SK-N-MC (cell line): Measurements from ENCODE around the gene KANSL1.

ENCODE experiments used
- EZH2 ChIP-seq: fragments of 200-600 bp; sonication (generic); IDR thresholded peaks from one replicate; pipeline ENCODE4 v1.6.1; 2017; ENCODE audit warnings: antibody characterized with exemption
- FOXP2 ChIP-seq: optimal IDR thresholded peaks from 2 replicates; pipeline ENCODE3; 2011; ENCODE audit warnings: mild to moderate bottlenecking, moderate library complexity; ENCODE audit not compliant: insufficient read depth; ENCODE audit errors: extremely low read length, control extremely low read depth
- POLR2AphosphoS5 ChIP-seq: IDR thresholded peaks from 2 replicates; pipeline ENCODE4 v1.6.1; 2012; ENCODE audit warnings: mild to moderate bottlenecking, low read depth, low read length, borderline replicate concordance

GRCh38 chr17:46129302-46129701 lies 63.9 kb downstream of the KANSL1 start:
- TF ChIP-seq EZH2 (no peak), POLR2AphosphoS5 (no peak), FOXP2 (no peak)
